ENCODE data around the gene HACD3. TPM values are rescaled to one million over a fixed set of nuclear protein-coding genes. Genes with fewer than 3 reads are reported as not detected.

Gene HACD3
- total RNA-seq, 4 donors from 2014 or later: 30.5 to 43.0 (median 38.1) TPM

DNA sequence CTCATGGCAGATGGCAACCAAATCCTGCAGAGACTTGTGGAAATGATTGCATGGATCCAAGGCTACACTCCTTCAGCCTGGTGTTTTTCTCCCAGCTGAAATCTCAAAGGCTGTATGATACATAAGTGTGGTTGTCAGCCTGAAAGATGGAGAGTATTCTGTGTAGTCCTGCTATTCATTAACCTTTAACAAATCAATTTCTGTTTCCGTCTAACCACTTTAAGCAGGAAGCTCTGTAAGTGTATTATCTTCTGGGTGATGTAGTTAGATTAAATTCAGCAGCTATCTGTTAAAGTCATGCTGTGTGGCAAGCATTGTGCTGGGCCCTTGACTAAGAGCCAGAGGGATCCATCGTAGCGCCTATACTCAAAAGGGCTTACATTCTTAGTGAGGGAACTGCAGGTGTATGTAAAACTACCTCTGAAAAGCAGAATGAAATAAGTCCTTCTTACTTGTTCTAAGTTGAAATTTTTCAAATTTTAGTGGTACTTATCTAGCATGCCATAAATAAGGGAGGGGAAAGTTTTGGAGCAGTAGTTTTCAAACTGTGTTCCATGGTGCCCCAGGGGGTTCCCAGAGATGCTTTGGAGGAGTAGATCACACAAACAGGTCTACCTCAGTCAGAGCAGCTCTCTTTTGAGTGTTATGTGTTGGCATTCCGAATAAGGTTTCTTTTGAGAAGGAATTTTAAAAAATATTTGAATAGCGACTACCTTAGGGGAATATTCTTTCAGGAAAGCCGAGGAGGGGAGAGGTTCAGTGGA, 28.9 kb downstream of the HACD3 start:
- TF ChIP-seq, protein P1, sequence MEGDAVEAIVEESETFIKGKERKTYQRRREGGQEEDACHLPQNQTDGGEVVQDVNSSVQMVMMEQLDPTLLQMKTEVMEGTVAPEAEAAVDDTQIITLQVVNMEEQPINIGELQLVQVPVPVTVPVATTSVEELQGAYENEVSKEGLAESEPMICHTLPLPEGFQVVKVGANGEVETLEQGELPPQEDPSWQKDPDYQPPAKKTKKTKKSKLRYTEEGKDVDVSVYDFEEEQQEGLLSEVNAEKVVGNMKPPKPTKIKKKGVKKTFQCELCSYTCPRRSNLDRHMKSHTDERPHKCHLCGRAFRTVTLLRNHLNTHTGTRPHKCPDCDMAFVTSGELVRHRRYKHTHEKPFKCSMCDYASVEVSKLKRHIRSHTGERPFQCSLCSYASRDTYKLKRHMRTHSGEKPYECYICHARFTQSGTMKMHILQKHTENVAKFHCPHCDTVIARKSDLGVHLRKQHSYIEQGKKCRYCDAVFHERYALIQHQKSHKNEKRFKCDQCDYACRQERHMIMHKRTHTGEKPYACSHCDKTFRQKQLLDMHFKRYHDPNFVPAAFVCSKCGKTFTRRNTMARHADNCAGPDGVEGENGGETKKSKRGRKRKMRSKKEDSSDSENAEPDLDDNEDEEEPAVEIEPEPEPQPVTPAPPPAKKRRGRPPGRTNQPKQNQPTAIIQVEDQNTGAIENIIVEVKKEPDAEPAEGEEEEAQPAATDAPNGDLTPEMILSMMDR (IDR thresholded peaks at IDR 0.05): no peak
- TF ChIP-seq POLR2A (IDR thresholded peaks at IDR 0.05): no peak
- DNase-seq (ENCODE audit: low spot score in 2 of 2): no peak
- WGBS, 2 donors: 93 to 97% methylated on average over 6 of the region's 6 CpGs
- intact Hi-C loops (cut with DNase I; ENCODE audit: low total_unique reads): no loop called here
- no peak overlapping the region for H3K4me3 ChIP-seq (ENCODE audit: low read depth, poor library complexity, severe bottlenecking)

DNA sequence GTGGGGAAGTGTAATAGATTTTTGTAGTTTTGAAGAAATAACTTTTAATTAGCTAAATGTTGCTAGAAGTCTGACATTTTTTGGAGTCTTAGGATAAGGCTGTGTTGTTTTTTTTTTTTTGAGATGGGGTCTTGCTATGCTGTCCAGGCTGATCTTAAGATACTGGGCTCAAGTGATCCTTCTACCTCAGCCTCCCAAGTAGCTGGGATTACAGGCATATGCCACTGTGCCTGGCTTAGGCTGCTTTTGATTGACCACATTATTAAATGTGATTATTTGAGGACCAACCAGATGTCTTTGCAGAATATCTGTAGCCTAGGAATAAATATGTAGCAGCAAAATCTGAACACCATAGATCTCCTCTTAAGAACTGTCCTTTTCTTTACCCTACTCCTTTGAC, 29.7 kb downstream of the HACD3 start:
- no peak for TF ChIP-seq POLR2A (IDR thresholded peaks at IDR 0.05)
- TF ChIP-seq, protein P1 (IDR thresholded peaks at IDR 0.05): no peak
- intact Hi-C loops (cut with DNase I; ENCODE audit: low total_unique reads): no loop called here
- no peak for DNase-seq (ENCODE audit: low spot score in 2 of 2)
- H3K4me3 ChIP-seq (ENCODE audit: low read depth, poor library complexity, severe bottlenecking): no peak overlapping the region

DNA sequence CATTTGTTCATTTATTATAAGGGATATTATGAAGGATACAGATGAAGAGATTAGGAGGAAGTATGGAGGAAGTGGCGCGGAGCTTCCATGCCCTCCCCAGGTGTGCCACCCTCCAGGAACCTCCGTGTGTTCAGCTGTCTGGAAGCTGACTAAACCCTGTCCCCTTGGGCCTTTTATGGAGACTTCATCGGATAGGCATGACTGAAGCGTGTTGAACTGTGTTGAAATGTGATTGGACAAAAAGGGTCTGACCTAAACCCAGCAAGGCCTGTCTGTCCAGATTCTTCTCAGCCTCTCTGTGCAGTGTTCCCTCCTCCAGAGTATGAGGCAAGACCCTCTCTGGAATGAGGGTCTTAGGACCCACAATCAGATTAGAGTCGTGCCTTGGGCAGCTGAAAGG, 31.7 kb downstream of the HACD3 start:
- no peak for DNase-seq (ENCODE audit: low spot score in 2 of 2)
- H3K4me3 ChIP-seq (ENCODE audit: low read depth, poor library complexity, severe bottlenecking): no peak overlapping the region
- 67 to 86% methylated on average over 6 of the region's 6 CpGs for WGBS, 2 donors
- intact Hi-C loops (cut with DNase I; ENCODE audit: low total_unique reads): no loop called here
- TF ChIP-seq, protein P1 (IDR thresholded peaks at IDR 0.05): no peak
- no peak for TF ChIP-seq POLR2A (IDR thresholded peaks at IDR 0.05)

DNA sequence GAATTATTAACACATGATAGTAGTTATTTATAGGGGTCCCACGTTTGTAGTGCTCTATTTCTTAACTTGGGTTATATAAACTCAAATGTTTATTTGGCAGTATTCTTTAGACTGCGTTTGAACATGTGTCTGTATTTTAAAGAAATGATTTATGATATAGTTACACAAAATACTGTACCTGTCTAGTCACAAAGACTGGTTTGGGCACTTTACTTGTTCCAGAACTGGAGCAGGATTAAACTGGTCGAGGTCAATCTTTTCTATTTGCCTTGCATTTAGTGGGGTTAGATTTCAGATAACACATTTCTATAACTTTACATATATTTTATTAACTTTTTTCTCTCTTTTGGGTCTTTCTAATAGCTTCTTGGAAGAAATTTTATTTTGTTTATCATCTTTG, 39.5 kb downstream of the HACD3 start:
- 44 to 49% methylated on average over 3 of the region's 3 CpGs for WGBS, 2 donors
- TF ChIP-seq POLR2A (IDR thresholded peaks at IDR 0.05): no peak
- TF ChIP-seq, protein P1 (IDR thresholded peaks at IDR 0.05): no peak
- intact Hi-C loops (cut with DNase I; ENCODE audit: low total_unique reads): no loop called here
- DNase-seq (ENCODE audit: low spot score in 2 of 2): no peak
- H3K4me3 ChIP-seq (ENCODE audit: low read depth, poor library complexity, severe bottlenecking): no peak overlapping the region

DNA sequence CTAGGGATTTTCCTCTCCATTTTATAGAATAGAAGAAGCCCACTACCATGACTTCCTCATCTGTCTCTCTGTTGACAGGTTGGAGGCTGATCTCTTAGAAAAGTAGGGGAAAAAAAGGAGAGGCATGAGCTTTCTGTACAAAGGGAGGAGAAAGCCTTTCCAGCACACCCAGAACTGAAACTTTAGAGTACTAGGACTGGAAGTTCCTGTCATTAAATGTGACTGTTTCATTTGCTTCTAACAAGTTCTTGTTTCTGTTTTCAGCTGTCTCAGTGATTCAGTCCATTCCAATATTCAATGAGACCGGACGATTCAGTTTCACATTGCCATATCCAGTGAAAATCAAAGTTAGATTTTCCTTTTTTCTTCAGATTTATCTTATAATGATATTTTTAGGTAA, 41.7 kb downstream of the HACD3 start:
- intact Hi-C loops (cut with DNase I; ENCODE audit: low total_unique reads): no loop called here
- no peak overlapping the region for H3K4me3 ChIP-seq (ENCODE audit: low read depth, poor library complexity, severe bottlenecking)
- DNase-seq (ENCODE audit: low spot score in 2 of 2): no peak
- 85 to 86% methylated on average over 2 of the region's 2 CpGs for WGBS, 2 donors
- TF ChIP-seq, protein P1 (IDR thresholded peaks at IDR 0.05): no peak

DNA sequence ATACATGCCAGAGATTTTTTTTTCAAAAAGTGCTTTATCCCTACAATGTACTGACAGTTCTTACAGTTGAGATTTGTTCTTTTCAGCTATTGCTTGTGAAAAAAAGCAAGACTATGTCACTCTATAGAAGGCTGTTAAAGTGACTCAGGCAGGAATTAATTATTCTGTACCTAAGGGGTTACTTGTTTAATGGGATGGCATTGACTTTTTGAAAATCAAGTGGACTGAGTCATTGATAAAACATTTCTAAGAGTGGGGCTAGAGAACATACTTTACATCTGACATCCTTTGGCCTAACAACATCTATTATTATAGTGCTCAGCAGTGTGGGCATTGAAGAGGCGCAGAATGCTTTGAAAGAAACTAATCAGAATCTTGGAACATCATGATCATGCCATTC, 46.4 kb downstream of the HACD3 start:
- TF ChIP-seq, protein P1 (IDR thresholded peaks at IDR 0.05): no peak
- no peak for TF ChIP-seq POLR2A (IDR thresholded peaks at IDR 0.05)
- no peak overlapping the region for H3K4me3 ChIP-seq (ENCODE audit: low read depth, poor library complexity, severe bottlenecking)
- intact Hi-C loops (cut with DNase I; ENCODE audit: low total_unique reads): no loop called here
- no peak for DNase-seq (ENCODE audit: low spot score in 2 of 2)
- 89 to 95% methylated on average over 1 of the region's 1 CpG for WGBS, 2 donors

All from lower leg skin (tissue), 4 donors.